IMR-90 (cell line): ENCODE results near the gene PSAP. TPM values are rescaled to one million over a fixed set of nuclear protein-coding genes. Genes with fewer than 3 reads are reported as not detected.

Source experiments
- ATAC-seq: fragments of 200-7000 bp; cut with Tn5 transposase; 2 replicates; pipeline ENCODE4 v1.9.1; 2020; ENCODE audit warnings: low read depth, mild to moderate bottlenecking, moderate library complexity
- BruUV-seq: library from RNA; stranded (reverse); fragments of 400-500 nt; replicated peaks from 2 replicates; lab custom pipeline; 2021; lab: Mats Ljungman, UMichigan
- CTCF ChIA-PET: fragments of 300-600 bp; formaldehyde crosslinking; extraction: SDS; loops from one replicate; lab custom pipeline; 2021; ENCODE audit warnings: antibody characterized with exemption; lab: Yijun Ruan, JAX
- POLR2A ChIA-PET: fragments of 300-600 bp; sonication (Branson Sonifier 250); formaldehyde crosslinking; loops from one replicate; lab custom pipeline; 2022; ENCODE audit warnings: antibody characterized with exemption; ENCODE audit not compliant: unreplicated experiment; lab: Charles Lee
- DNase-seq: peaks from one replicate; pipeline ENCODE4 v3.0.0; 2013
- H2AFZ ChIP-seq: replicated peaks from 2 replicates; pipeline ENCODE3; 2013; ENCODE audit warnings: low read length, mild to moderate bottlenecking; ENCODE audit not compliant: poor library complexity
- H2AK5ac ChIP-seq: 2 replicates; pipeline ENCODE4 v1.6.1; 2013; ENCODE audit warnings: low read depth, low read length, inconsistent platforms
- H2AK9ac ChIP-seq: replicated peaks from 2 replicates; pipeline ENCODE3; 2013; ENCODE audit warnings: mild to moderate bottlenecking, low read depth, low read length, moderate library complexity; ENCODE audit not compliant: poor library complexity
- H2BK120ac ChIP-seq: 2 replicates; pipeline ENCODE4 v1.6.1; 2013; ENCODE audit warnings: low read depth, low read length, inconsistent platforms
- H2BK15ac ChIP-seq: 3 replicates; pipeline ENCODE4 v1.6.1; 2013; ENCODE audit warnings: low read depth, low read length, inconsistent platforms
- H2BK20ac ChIP-seq: 2 replicates; pipeline ENCODE4 v1.6.1; 2013; ENCODE audit warnings: low read depth, mild to moderate bottlenecking, inconsistent platforms, low read length, moderate library complexity
- H2BK5ac ChIP-seq: 2 replicates; pipeline ENCODE4 v1.6.1; 2013; ENCODE audit warnings: mild to moderate bottlenecking, low read depth, low read length, inconsistent platforms; ENCODE audit not compliant: poor library complexity, severe bottlenecking
- H3K14ac ChIP-seq: replicated peaks from 2 replicates; pipeline ENCODE4 v1.6.1; 2013; ENCODE audit warnings: low read depth, low read length, inconsistent platforms
- H3K18ac ChIP-seq: 2 replicates; pipeline ENCODE4 v1.6.1; 2013; ENCODE audit warnings: low read depth, low read length, control low read depth
- H3K23ac ChIP-seq: 2 replicates; pipeline ENCODE4 v1.6.1; 2013; ENCODE audit warnings: low read depth, low read length, inconsistent platforms
- H3K27ac ChIP-seq: 2 replicates; pipeline ENCODE4 v1.5.1; 2013; ENCODE audit warnings: mild to moderate bottlenecking, control low read depth, low read length; ENCODE audit not compliant: insufficient read depth
- H3K27me3 ChIP-seq: 2 replicates; pipeline ENCODE4 v1.6.1; 2013; ENCODE audit warnings: low read length; ENCODE audit not compliant: control insufficient read depth, insufficient read depth
- H3K36me3 ChIP-seq: 2 replicates; pipeline ENCODE4 v1.6.1; 2013; ENCODE audit warnings: low read length, mixed read lengths; ENCODE audit not compliant: control insufficient read depth, insufficient read depth
- H3K4ac ChIP-seq: 2 replicates; pipeline ENCODE4 v1.6.1; 2013; ENCODE audit warnings: low read depth, low read length, inconsistent platforms
- H3K4me1 ChIP-seq: 2 replicates; pipeline ENCODE4 v1.6.1; 2013; ENCODE audit warnings: low read length, mixed read lengths; ENCODE audit not compliant: control insufficient read depth, insufficient read depth
- H3K4me2 ChIP-seq: 2 replicates; pipeline ENCODE4 v1.6.1; 2013; ENCODE audit warnings: low read depth, mild to moderate bottlenecking, control low read depth, low read length, moderate library complexity
- H3K4me3 ChIP-seq: 2 replicates; pipeline ENCODE4 v1.5.1; 2013; ENCODE audit warnings: low read depth, mild to moderate bottlenecking, control low read depth, low read length, moderate library complexity; ENCODE audit not compliant: insufficient read depth
- H3K56ac ChIP-seq: 2 replicates; pipeline ENCODE4 v1.6.1; 2013; ENCODE audit warnings: low read length, inconsistent platforms; ENCODE audit not compliant: insufficient read depth; ENCODE audit errors: extremely low read depth
- H3K79me1 ChIP-seq, 2 experiments: 2 replicates each; pipeline ENCODE4 v1.6.1; 2013; ENCODE audit warnings: low read length in 2 of 2, inconsistent platforms in 1 of 2, low read depth in 1 of 2
- H3K9ac ChIP-seq: 2 replicates; pipeline ENCODE4 v1.6.1; 2013; ENCODE audit warnings: low read depth, low read length, control low read depth
- H3K9me1 ChIP-seq: 2 replicates; pipeline ENCODE4 v1.6.1; 2013; ENCODE audit warnings: low read length, inconsistent platforms; ENCODE audit not compliant: insufficient read depth
- H3K9me3 ChIP-seq: 2 replicates; pipeline ENCODE4 v1.6.1; 2013; ENCODE audit warnings: low read length; ENCODE audit not compliant: control insufficient read depth, insufficient read depth
- H4K20me1 ChIP-seq: 2 replicates; pipeline ENCODE4 v1.6.1; 2013; ENCODE audit warnings: low read length, inconsistent platforms; ENCODE audit not compliant: insufficient read depth
- H4K5ac ChIP-seq: 2 replicates; pipeline ENCODE4 v1.6.1; 2013; ENCODE audit warnings: mild to moderate bottlenecking, low read depth, low read length, control low read depth
- H4K8ac ChIP-seq, 2 experiments: 2 replicates each; pipeline ENCODE4 v1.6.1; 2013; ENCODE audit warnings: low read depth in 2 of 2, low read length in 2 of 2, control low read depth in 1 of 2, inconsistent platforms in 1 of 2
- H4K91ac ChIP-seq: 2 replicates; pipeline ENCODE4 v1.6.1; 2013; ENCODE audit warnings: low read depth, low read length, inconsistent platforms; ENCODE audit not compliant: insufficient read depth
- BHLHE40 ChIP-seq: fragments of 150-350 bp; IDR thresholded peaks from 2 replicates; pipeline ENCODE4 v1.6.1; 2016; ENCODE audit warnings: mild to moderate bottlenecking, low read depth, low read length
- CEBPB ChIP-seq: IDR thresholded peaks from 2 replicates; pipeline ENCODE4 v1.6.1; 2012; ENCODE audit warnings: low read depth, low read length, improper control_type of control experiment
- CHD1 ChIP-seq: IDR thresholded peaks from 2 replicates; pipeline ENCODE4 v1.6.1; 2012; ENCODE audit warnings: low read depth, low read length, improper control_type of control experiment
- FOS ChIP-seq: fragments of 150-350 bp; IDR thresholded peaks from 2 replicates; pipeline ENCODE4 v1.6.1; 2016; ENCODE audit warnings: low read depth, low read length
- MAFK ChIP-seq: IDR thresholded peaks from 2 replicates; pipeline ENCODE4 v1.6.1; 2012; ENCODE audit warnings: low read depth, low read length, improper control_type of control experiment
- MAZ ChIP-seq: IDR thresholded peaks from 2 replicates; pipeline ENCODE4 v1.6.1; 2012; ENCODE audit warnings: low read depth, mild to moderate bottlenecking, low read length, improper control_type of control experiment, moderate library complexity, borderline replicate concordance
- MXI1 ChIP-seq: IDR thresholded peaks from 2 replicates; pipeline ENCODE4 v1.6.1; 2012; ENCODE audit warnings: low read depth, mild to moderate bottlenecking, low read length, moderate library complexity, borderline replicate concordance
- NFE2L2 ChIP-seq: fragments of 150-350 bp; IDR thresholded peaks from 2 replicates; pipeline ENCODE4 v1.6.1; 2016; ENCODE audit warnings: low read depth, mild to moderate bottlenecking, low read length
- POLR2A ChIP-seq: IDR thresholded peaks from 2 replicates; pipeline ENCODE4 v1.6.1; 2012; ENCODE audit warnings: mild to moderate bottlenecking, low read depth, low read length
- RAD21 ChIP-seq: IDR thresholded peaks from 2 replicates; pipeline ENCODE4 v1.6.1; 2012; ENCODE audit warnings: low read length, improper control_type of control experiment
- RCOR1 ChIP-seq: IDR thresholded peaks from 2 replicates; pipeline ENCODE4 v1.6.1; 2012; ENCODE audit warnings: mild to moderate bottlenecking, low read length, improper control_type of control experiment; ENCODE audit not compliant: insufficient replicate concordance
- RFX5 ChIP-seq: IDR thresholded peaks from 2 replicates; pipeline ENCODE4 v1.8.0; 2012; ENCODE audit warnings: low read depth, mild to moderate bottlenecking, low read length, moderate library complexity
- SMC3 ChIP-seq: fragments of 150-350 bp; IDR thresholded peaks from 2 replicates; pipeline ENCODE4 v1.6.1; 2016; ENCODE audit warnings: low read depth, mild to moderate bottlenecking, antibody characterized with exemption, low read length, moderate library complexity
- WGBS, 2 experiments: methylation state at CpG; one replicate each; pipeline versions ENCODE4 v1.1.5 to v1.1.7; 2013; ENCODE audit warnings: missing lambda C conversion rate in 2 of 2; ENCODE audit not compliant: insufficient read length in 1 of 2; ENCODE audit errors: extremely low coverage in 2 of 2; 5-methylcytosine and 5-hydroxymethylcytosine counted together
- dilution Hi-C: fragments of 300-500 bp; cut with HindIII; formaldehyde crosslinking; loops from one replicate; pipeline ENCODE4 v1.14.3; 2018; ENCODE audit warnings: low sequenced_read_pairs; ENCODE audit not compliant: unreplicated experiment
- in situ Hi-C: fragments of 300-500 bp; cut with MboI; formaldehyde crosslinking; loops from 3 replicates; pipeline ENCODE4 v1.14.3; 2019; ENCODE audit warnings: low sequenced_read_pairs, inconsistent platforms, mixed read lengths
- intact Hi-C: fragments of 100-400 bp; cut with micrococcal nuclease; formaldehyde crosslinking; loops from 2 replicates; pipeline ENCODE4 v1.10.0; 2022
- polyA plus RNA-seq, 3 experiments: library from polyadenylated mRNA; depleted of rRNA; stranded (reverse); fragments of >200 nt; gene quantifications; 2 replicates each; pipeline ENCODE4 v1.2.3, GENCODE V29; 2012; ENCODE audit warnings: low replicate concordance in 1 of 3
- total RNA-seq: library from RNA; depleted of rRNA; stranded (reverse); fragments of >200 nt; gene quantifications from 2 replicates; pipeline ENCODE4 v1.2.3, GENCODE V29; 2012
- TF ChIP-seq, protein P1 (sequence below): fragments of 150-350 bp; IDR thresholded peaks from 2 replicates; pipeline ENCODE4 v1.6.1; 2017; ENCODE audit warnings: mild to moderate bottlenecking, antibody characterized with exemption, low read length, low read depth
- TF ChIP-seq, protein P2 (sequence below): fragments of 150-350 bp; IDR thresholded peaks from 2 replicates; pipeline ENCODE4 v1.6.1; 2016; ENCODE audit warnings: low read depth, mild to moderate bottlenecking, low read length, moderate library complexity, borderline replicate concordance
- TF ChIP-seq, protein P3 (sequence below): conservative IDR thresholded peaks from 2 replicates; pipeline ENCODE4 v1.5.1; 2012; ENCODE audit warnings: mild to moderate bottlenecking, low read depth, low read length, improper control_type of control experiment

The PSAP gene
- total and polyA plus RNA-seq, 2 of the 4 experiments (the other 2 are of a cell fraction) = 216 to 876 TPM

DNA sequence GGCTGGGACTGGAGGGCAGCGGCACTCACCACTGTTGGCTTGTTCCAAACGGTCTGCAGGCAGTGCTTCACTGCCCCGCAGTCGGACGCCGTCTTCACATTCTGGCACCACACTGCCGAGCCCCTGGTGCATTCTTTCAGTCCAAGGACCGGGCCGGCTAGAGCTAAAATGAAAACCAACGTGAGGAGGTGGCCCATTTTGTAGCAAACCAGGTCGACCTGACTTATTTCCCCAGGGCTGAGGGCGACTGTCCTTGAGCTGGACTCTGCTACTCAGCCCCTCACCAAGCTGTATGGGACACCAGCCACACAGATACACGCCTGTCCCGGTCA, 16.7 kb downstream of the PSAP start:
- DNase-seq = no peak
- POLR2A ChIA-PET = interaction anchor here (0.6 kb wide), 1 partner anchor 642 kb away, joined by 13 read pairs; no protein-coding TSS in a partner anchor
- Histone ChIP-seq H3K4ac (no peak overlapping the region), H3K4me2 (no peak overlapping the region), H2BK20ac (no peak overlapping the region), H4K5ac (no peak overlapping the region), H3K56ac (no peak overlapping the region), H2BK5ac (no peak overlapping the region), H3K27me3 (no peaks in the 10 kb centered on the region), H3K79me1 (peaks cover 44 to 89% of the 10 kb centered on the region in 2 experiments), H3K23ac (no peak overlapping the region), H4K91ac (no peak overlapping the region), H2BK15ac (no peak overlapping the region), H2AFZ (no peak overlapping the region), H2AK5ac (no peak overlapping the region), H3K18ac (no peak overlapping the region), H3K27ac (no peak overlapping the region), H4K20me1 (peaks cover 86% of the 10 kb centered on the region), H3K4me3 (no peak overlapping the region), H3K9me1 (peaks cover 44% of the 10 kb centered on the region), H2BK120ac (no peak overlapping the region), H3K14ac (no peak overlapping the region), H3K36me3 (peaks cover 40% of the 10 kb centered on the region), H3K4me1 (peaks cover 24% of the 10 kb centered on the region), H2AK9ac (no peak overlapping the region), H3K9me3 (no peaks in the 10 kb centered on the region), H4K8ac (no peak overlapping the region), H3K9ac (no peak overlapping the region)
- WGBS, 2 experiments = 96% methylated on average over 10 of the region's 14 CpGs; no CpG with 5 or more reads in 1 of the 2 experiments
- CTCF ChIA-PET = interaction anchor here (1.6 kb wide), 1 partner anchor 62 kb away, joined by 5 read pairs; no protein-coding TSS in a partner anchor
- BruUV-seq = no TSS peak
- dilution Hi-C loops (no loop called here), in situ Hi-C loops (no loop called here), intact Hi-C loops (no loop called here)
- no peak for ATAC-seq
- TF ChIP-seq RCOR1 (no peak), RFX5 (no peak), CHD1 (no peak), RAD21 (no peak), MAFK (no peak), SMC3 (no peak), FOS (no peak), CEBPB (no peak), MXI1 (no peak), NFE2L2 (no peak), POLR2A (no peak), BHLHE40 (no peak), MAZ (no peak)
- TF ChIP-seq, protein P1, sequence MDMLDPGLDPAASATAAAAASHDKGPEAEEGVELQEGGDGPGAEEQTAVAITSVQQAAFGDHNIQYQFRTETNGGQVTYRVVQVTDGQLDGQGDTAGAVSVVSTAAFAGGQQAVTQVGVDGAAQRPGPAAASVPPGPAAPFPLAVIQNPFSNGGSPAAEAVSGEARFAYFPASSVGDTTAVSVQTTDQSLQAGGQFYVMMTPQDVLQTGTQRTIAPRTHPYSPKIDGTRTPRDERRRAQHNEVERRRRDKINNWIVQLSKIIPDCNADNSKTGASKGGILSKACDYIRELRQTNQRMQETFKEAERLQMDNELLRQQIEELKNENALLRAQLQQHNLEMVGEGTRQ = no peak
- TF ChIP-seq, protein P2, sequence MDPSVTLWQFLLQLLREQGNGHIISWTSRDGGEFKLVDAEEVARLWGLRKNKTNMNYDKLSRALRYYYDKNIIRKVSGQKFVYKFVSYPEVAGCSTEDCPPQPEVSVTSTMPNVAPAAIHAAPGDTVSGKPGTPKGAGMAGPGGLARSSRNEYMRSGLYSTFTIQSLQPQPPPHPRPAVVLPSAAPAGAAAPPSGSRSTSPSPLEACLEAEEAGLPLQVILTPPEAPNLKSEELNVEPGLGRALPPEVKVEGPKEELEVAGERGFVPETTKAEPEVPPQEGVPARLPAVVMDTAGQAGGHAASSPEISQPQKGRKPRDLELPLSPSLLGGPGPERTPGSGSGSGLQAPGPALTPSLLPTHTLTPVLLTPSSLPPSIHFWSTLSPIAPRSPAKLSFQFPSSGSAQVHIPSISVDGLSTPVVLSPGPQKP = no peak
- TF ChIP-seq, protein P3, sequence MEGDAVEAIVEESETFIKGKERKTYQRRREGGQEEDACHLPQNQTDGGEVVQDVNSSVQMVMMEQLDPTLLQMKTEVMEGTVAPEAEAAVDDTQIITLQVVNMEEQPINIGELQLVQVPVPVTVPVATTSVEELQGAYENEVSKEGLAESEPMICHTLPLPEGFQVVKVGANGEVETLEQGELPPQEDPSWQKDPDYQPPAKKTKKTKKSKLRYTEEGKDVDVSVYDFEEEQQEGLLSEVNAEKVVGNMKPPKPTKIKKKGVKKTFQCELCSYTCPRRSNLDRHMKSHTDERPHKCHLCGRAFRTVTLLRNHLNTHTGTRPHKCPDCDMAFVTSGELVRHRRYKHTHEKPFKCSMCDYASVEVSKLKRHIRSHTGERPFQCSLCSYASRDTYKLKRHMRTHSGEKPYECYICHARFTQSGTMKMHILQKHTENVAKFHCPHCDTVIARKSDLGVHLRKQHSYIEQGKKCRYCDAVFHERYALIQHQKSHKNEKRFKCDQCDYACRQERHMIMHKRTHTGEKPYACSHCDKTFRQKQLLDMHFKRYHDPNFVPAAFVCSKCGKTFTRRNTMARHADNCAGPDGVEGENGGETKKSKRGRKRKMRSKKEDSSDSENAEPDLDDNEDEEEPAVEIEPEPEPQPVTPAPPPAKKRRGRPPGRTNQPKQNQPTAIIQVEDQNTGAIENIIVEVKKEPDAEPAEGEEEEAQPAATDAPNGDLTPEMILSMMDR = no peak
